Measurements from ENCODE around the gene RAB11FIP3. TPM values are rescaled to one million over a fixed set of nuclear protein-coding genes. Genes with fewer than 3 reads are reported as not detected.

RAB11FIP3 gene
- total RNA-seq, 1 experiment from 2014 or later: 12.7 TPM

GRCh38 chr16:510066-510825, 84.8 kb downstream of the RAB11FIP3 start:
- Histone ChIP-seq H3K4me1 (ENCODE audit: insufficient read depth, low read length) (no peaks in the 10 kb centered on the region), H3K27ac (ENCODE audit: low read length) (no peak overlapping the region), H3K9me3 (ENCODE audit: low read length) (no peaks in the 10 kb centered on the region), H3K36me3 (ENCODE audit: low read depth, low read length) (no peaks in the 10 kb centered on the region), H3K27me3 (ENCODE audit: low read length) (no peaks in the 10 kb centered on the region), H3K4me3 (ENCODE audit: low read length) (no peak overlapping the region), H3F3A (ENCODE audit: low read length, unreplicated experiment) (no peaks in the 10 kb centered on the region), H3K79me2 (ENCODE audit: low read length) (no peaks in the 10 kb centered on the region), H3K4me2 (ENCODE audit: low read length) (no peak overlapping the region), H2AFZ (ENCODE audit: low read length) (no peak overlapping the region), H4K20me1 (ENCODE audit: low read length) (no peaks in the 10 kb centered on the region), H3K9ac (ENCODE audit: low read length) (no peak overlapping the region), H3K9me2 (replicated peaks; ENCODE audit: low read length) (no peaks in the 10 kb centered on the region)
- CTCF ChIA-PET: no interaction called here
- no peak for DNase-seq
- TF ChIP-seq EZH2 (IDR thresholded peaks at IDR 0.05; ENCODE audit: low read length, unreplicated experiment): no peak
- TF ChIP-seq EZH2phosphoT487 (IDR thresholded peaks at IDR 0.05; ENCODE audit: borderline replicate concordance, low read length): no peak
- no peak for TF ChIP-seq CTCF (conservative IDR thresholded peaks at IDR 0.05; ENCODE audit: low read depth, low read length)
- ATAC-seq: no peak
- BruUV-seq (replicated peaks): no TSS peak
- intact Hi-C loops (cut with micrococcal nuclease): no loop called here
- POLR2A ChIA-PET (ENCODE audit: unreplicated experiment): no interaction called here

- H3K4me3 ChIP-seq (ENCODE audit: low read length): no peak overlapping the region
- H3K27me3 ChIP-seq (ENCODE audit: low read length): no peaks in the 10 kb centered on the region
- no TSS peak for BruUV-seq (replicated peaks)
- ChIA-PET CTCF (no interaction called here), POLR2A (ENCODE audit: unreplicated experiment) (no interaction called here)
- H2AFZ ChIP-seq (ENCODE audit: low read length): no peak overlapping the region
- H3K4me2 ChIP-seq (ENCODE audit: low read length): no peak overlapping the region
- ATAC-seq (no peak), DNase-seq (no peak)
- H3K27ac ChIP-seq (ENCODE audit: low read length): no peak overlapping the region
- no peaks in the 10 kb centered on the region for H3K4me1 ChIP-seq (ENCODE audit: insufficient read depth, low read length)
- no peaks in the 10 kb centered on the region for H3K9me2 ChIP-seq (replicated peaks; ENCODE audit: low read length)
- no peaks in the 10 kb centered on the region for H3K9me3 ChIP-seq (ENCODE audit: low read length)
- no peaks in the 10 kb centered on the region for H3K79me2 ChIP-seq (ENCODE audit: low read length)
- H3K9ac ChIP-seq (ENCODE audit: low read length): no peak overlapping the region
- TF ChIP-seq EZH2phosphoT487 (IDR thresholded peaks at IDR 0.05; ENCODE audit: borderline replicate concordance, low read length): no peak
- no peak for TF ChIP-seq EZH2 (IDR thresholded peaks at IDR 0.05; ENCODE audit: low read length, unreplicated experiment)
- TF ChIP-seq CTCF (conservative IDR thresholded peaks at IDR 0.05; ENCODE audit: low read depth, low read length): no peak
- no peaks in the 10 kb centered on the region for H4K20me1 ChIP-seq (ENCODE audit: low read length)
- intact Hi-C loops (cut with micrococcal nuclease): no loop called here
- H3K36me3 ChIP-seq (ENCODE audit: low read depth, low read length): no peaks in the 10 kb centered on the region
- no peaks in the 10 kb centered on the region for H3F3A ChIP-seq (ENCODE audit: low read length, unreplicated experiment)
Measured at GRCh38 chr16:512802-513201, 87.4 kb downstream of the RAB11FIP3 start.

- H2AFZ ChIP-seq (ENCODE audit: low read length): no peak overlapping the region
- no peak for TF ChIP-seq CTCF (conservative IDR thresholded peaks at IDR 0.05; ENCODE audit: low read depth, low read length)
- no peak for TF ChIP-seq EZH2 (IDR thresholded peaks at IDR 0.05; ENCODE audit: low read length, unreplicated experiment)
- H3K36me3 ChIP-seq (ENCODE audit: low read depth, low read length): no peaks in the 10 kb centered on the region
- ATAC-seq (no peak), DNase-seq (no peak)
- no peaks in the 10 kb centered on the region for H4K20me1 ChIP-seq (ENCODE audit: low read length)
- intact Hi-C loops (cut with micrococcal nuclease): no loop called here
- no peaks in the 10 kb centered on the region for H3K27me3 ChIP-seq (ENCODE audit: low read length)
- no peaks in the 10 kb centered on the region for H3K4me1 ChIP-seq (ENCODE audit: insufficient read depth, low read length)
- no peaks in the 10 kb centered on the region for H3K9me2 ChIP-seq (replicated peaks; ENCODE audit: low read length)
- no peak overlapping the region for H3K4me3 ChIP-seq (ENCODE audit: low read length)
- ChIA-PET CTCF (no interaction called here), POLR2A (ENCODE audit: unreplicated experiment) (no interaction called here)
- no peak overlapping the region for H3K9ac ChIP-seq (ENCODE audit: low read length)
- no TSS peak for BruUV-seq (replicated peaks)
- no peaks in the 10 kb centered on the region for H3K79me2 ChIP-seq (ENCODE audit: low read length)
- H3F3A ChIP-seq (ENCODE audit: low read length, unreplicated experiment): no peaks in the 10 kb centered on the region
- no peak overlapping the region for H3K4me2 ChIP-seq (ENCODE audit: low read length)
- no peaks in the 10 kb centered on the region for H3K9me3 ChIP-seq (ENCODE audit: low read length)
- H3K27ac ChIP-seq (ENCODE audit: low read length): no peak overlapping the region
Measured at GRCh38 chr16:513950-514349, 88.5 kb downstream of the RAB11FIP3 start.
